ENCODE results near the gene BCL3. TPM values are rescaled to one million over a fixed set of nuclear protein-coding genes. Genes with fewer than 3 reads are reported as not detected.
A peak's percentile ranks its signal among the peaks of the same experiment; 100 is the strongest.
"Not testable (repeated sequence)": the region's sequence is repeated elsewhere in the genome, so short reads cannot be mapped to it uniquely, and the experiment has no call there.

BCL3 gene
- total RNA-seq, 1 donor from 2014 or later, result 20.1 TPM

DNA sequence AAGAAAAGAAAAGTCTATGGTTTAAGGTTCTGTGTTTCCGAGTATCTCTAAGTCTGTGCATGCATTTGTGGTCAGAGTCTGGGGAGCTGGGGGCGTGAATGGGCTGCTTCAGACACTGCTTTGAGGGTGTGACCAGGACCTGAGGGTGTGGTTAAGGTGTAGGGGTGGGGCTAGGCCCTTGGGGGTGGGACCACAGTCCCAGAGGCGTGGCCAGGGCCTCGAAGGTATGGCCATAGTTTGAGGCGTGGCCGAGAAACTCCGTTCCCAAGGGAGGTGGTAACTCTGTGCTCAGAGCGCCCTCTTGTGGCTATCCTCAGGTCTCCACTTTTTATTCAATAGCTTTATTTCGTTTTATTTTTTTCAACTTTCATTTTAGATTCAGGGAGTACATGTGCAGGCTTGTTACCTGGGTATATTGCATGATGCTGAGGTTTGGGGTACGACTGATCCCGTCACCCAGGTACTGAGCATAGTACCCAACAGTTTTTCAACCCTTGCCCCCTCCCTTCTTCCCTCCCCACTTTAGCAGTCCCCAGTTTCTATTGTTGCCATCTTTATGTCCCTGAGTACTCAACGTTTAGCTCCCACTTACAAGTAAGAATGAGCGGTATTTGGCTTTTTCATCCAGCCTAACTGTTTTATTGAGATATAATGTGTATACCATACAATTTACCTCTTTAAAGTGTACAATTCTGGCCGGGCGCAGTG, 22.2 kb downstream of the BCL3 start:
- Mint-ChIP-seq H3K4me3 (no peak overlapping the region), H3K9me3 (peaks cover 6% of the 10 kb centered on the region), H3K36me3 (no peaks in the 10 kb centered on the region), H3K27me3 (ENCODE audit: low read depth) (peaks cover 7% of the 10 kb centered on the region), H3K4me1 (peaks cover 3% of the 10 kb centered on the region), H3K27ac (peak overlapping the region; percentile 47)
- TF ChIP-seq, protein P1, sequence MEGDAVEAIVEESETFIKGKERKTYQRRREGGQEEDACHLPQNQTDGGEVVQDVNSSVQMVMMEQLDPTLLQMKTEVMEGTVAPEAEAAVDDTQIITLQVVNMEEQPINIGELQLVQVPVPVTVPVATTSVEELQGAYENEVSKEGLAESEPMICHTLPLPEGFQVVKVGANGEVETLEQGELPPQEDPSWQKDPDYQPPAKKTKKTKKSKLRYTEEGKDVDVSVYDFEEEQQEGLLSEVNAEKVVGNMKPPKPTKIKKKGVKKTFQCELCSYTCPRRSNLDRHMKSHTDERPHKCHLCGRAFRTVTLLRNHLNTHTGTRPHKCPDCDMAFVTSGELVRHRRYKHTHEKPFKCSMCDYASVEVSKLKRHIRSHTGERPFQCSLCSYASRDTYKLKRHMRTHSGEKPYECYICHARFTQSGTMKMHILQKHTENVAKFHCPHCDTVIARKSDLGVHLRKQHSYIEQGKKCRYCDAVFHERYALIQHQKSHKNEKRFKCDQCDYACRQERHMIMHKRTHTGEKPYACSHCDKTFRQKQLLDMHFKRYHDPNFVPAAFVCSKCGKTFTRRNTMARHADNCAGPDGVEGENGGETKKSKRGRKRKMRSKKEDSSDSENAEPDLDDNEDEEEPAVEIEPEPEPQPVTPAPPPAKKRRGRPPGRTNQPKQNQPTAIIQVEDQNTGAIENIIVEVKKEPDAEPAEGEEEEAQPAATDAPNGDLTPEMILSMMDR (IDR thresholded peaks at IDR 0.05; ENCODE audit: unreplicated experiment), result peak; percentile 95
- DNase-seq (ENCODE audit: low spot score in 2 of 2, unreplicated experiment in 2 of 2), result peak; percentile 84 to 89

- not testable (repeated sequence) for H3K4me3 Mint-ChIP-seq; H3K4me1 Mint-ChIP-seq; DNase-seq (ENCODE audit: low spot score in 2 of 2, unreplicated experiment in 2 of 2); H3K9me3 Mint-ChIP-seq; H3K27ac Mint-ChIP-seq; H3K27me3 Mint-ChIP-seq (ENCODE audit: low read depth); H3K36me3 Mint-ChIP-seq
Measured at GRCh38 chr19:44772144-44772543, 23.6 kb downstream of the BCL3 start.

GRCh38 chr19:44772959-44773358, 24.5 kb downstream of the BCL3 start:
- peaks cover 9% of the 10 kb centered on the region for H3K4me1 Mint-ChIP-seq
- peaks cover 6% of the 10 kb centered on the region for H3K9me3 Mint-ChIP-seq
- peaks cover 7% of the 10 kb centered on the region for H3K27me3 Mint-ChIP-seq (ENCODE audit: low read depth)
- no peak overlapping the region for H3K27ac Mint-ChIP-seq
- H3K4me3 Mint-ChIP-seq, result no peak overlapping the region
- TF ChIP-seq, protein P1 (IDR thresholded peaks at IDR 0.05; ENCODE audit: unreplicated experiment), result no peak
- no peak for DNase-seq (ENCODE audit: low spot score in 2 of 2, unreplicated experiment in 2 of 2)
- no peaks in the 10 kb centered on the region for H3K36me3 Mint-ChIP-seq

- TF ChIP-seq, protein P1 (IDR thresholded peaks at IDR 0.05; ENCODE audit: unreplicated experiment), result no peak
- Mint-ChIP-seq H3K4me1 (peaks cover 8% of the 10 kb centered on the region), H3K36me3 (no peaks in the 10 kb centered on the region), H3K27me3 (ENCODE audit: low read depth) (peaks cover 7% of the 10 kb centered on the region), H3K27ac (no peak overlapping the region), H3K9me3 (no peaks in the 10 kb centered on the region), H3K4me3 (no peak overlapping the region)
- no peak for DNase-seq (ENCODE audit: low spot score in 2 of 2, unreplicated experiment in 2 of 2)
Measured at GRCh38 chr19:44775676-44776240, 27.2 kb downstream of the BCL3 start.

DNA sequence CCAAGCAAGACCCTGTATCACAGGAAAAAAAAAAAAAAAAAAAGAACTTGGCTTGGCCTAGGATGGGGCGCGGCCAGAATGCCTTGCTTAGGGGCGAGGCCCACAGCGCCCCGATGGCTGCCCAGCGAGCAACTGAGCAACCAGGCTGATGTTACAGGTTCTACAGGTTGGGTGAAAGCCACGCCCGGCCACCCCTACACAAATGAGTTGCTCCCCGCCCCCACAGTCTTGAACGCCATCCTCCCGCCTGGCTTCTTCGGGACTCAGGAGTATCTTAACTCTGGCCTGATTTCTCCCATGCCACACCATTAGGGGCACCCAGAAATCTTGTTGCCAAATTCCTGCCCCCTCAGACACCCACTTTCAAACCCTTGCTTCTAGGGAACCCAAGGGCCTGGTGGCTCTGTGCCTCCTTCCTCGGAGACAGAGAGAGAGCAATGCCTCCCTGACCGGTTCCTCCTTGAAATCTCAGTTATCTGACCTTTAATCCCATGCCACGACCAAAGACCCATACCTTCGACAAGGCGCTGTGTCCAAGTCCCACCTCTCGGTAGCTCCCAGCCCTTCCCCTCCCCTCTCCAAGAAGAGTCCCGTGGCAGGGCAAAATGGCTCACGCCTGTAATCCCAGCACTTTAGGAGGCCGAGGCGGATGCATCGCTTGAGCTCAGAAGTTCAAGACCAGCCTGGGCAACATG, 28.0 kb downstream of the BCL3 start:
- TF ChIP-seq, protein P1 (IDR thresholded peaks at IDR 0.05; ENCODE audit: unreplicated experiment), result no peak
- peak overlapping the region; percentile 59 for H3K27ac Mint-ChIP-seq
- DNase-seq (ENCODE audit: low spot score in 2 of 2, unreplicated experiment in 2 of 2), result peak in 1 of 2 experiments; percentile 46

More for the DNA sequence above, 28.0 kb downstream of the BCL3 start:
- Mint-ChIP-seq H3K36me3 (no peaks in the 10 kb centered on the region), H3K4me1 (peaks cover 6% of the 10 kb centered on the region), H3K27me3 (ENCODE audit: low read depth) (peaks cover 7% of the 10 kb centered on the region), H3K4me3 (no peak overlapping the region), H3K9me3 (no peaks in the 10 kb centered on the region)
